ENCODE measurements around the gene NCKAP1. TPM values are rescaled to one million over a fixed set of nuclear protein-coding genes. Genes with fewer than 3 reads are reported as not detected.

NCKAP1 gene
- total and polyA plus RNA-seq, 2 of the 4 experiments (the other 2 are of a cell fraction): 91.1 to 160 TPM

- intact Hi-C loops (cut with micrococcal nuclease) (no loop called here), in situ Hi-C loops (cut with MboI; ENCODE audit: low sequenced_read_pairs) (no loop called here), dilution Hi-C loops (cut with HindIII; ENCODE audit: low sequenced_read_pairs, unreplicated experiment) (no loop called here)
- Histone ChIP-seq H3K27me3 (ENCODE audit: control insufficient read depth, insufficient read depth, low read length) (no peaks in the 10 kb centered on the region), H2BK120ac (ENCODE audit: low read depth, low read length) (no peak overlapping the region), H2AK9ac (replicated peaks; ENCODE audit: low read depth, low read length, poor library complexity) (no peak overlapping the region), H3K14ac (replicated peaks; ENCODE audit: low read depth, low read length) (no peak overlapping the region), H3K56ac (ENCODE audit: extremely low read depth, insufficient read depth, low read length) (no peak overlapping the region), H3K18ac (ENCODE audit: low read depth, low read length) (no peak overlapping the region), H3K23ac (ENCODE audit: low read depth, low read length) (no peak overlapping the region), H3K9me1 (ENCODE audit: insufficient read depth, low read length) (peaks cover 2% of the 10 kb centered on the region; the same call in 1 of the 2 replicates), H3K79me1 (ENCODE audit: low read depth in 1 of 2, low read length in 2 of 2) (peaks cover 8 to 27% of the 10 kb centered on the region in 2 experiments), H2AFZ (replicated peaks; ENCODE audit: low read length, poor library complexity) (no peak overlapping the region), H2BK5ac (ENCODE audit: low read depth, low read length, poor library complexity, severe bottlenecking) (no peak overlapping the region), H4K91ac (ENCODE audit: insufficient read depth, low read depth, low read length) (no peak overlapping the region), H4K20me1 (ENCODE audit: insufficient read depth, low read length) (no peaks in the 10 kb centered on the region; the same call in 1 of the 2 replicates), H3K4me1 (ENCODE audit: control insufficient read depth, insufficient read depth, low read length) (peaks cover 2% of the 10 kb centered on the region), H4K8ac (ENCODE audit: low read depth in 2 of 2, low read length in 2 of 2) (no peak overlapping the region), H2BK20ac (ENCODE audit: low read depth, low read length) (no peak overlapping the region), H3K4me2 (ENCODE audit: low read depth, low read length) (no peak overlapping the region; the same call in 1 of the 2 replicates), H4K5ac (ENCODE audit: low read depth, low read length) (no peak overlapping the region), H3K4ac (ENCODE audit: low read depth, low read length) (no peak overlapping the region), H3K27ac (ENCODE audit: insufficient read depth, low read length) (peak overlapping the region; percentile 56; the same call in 1 of the 2 replicates), H3K36me3 (ENCODE audit: control insufficient read depth, insufficient read depth, low read length) (peaks cover 13% of the 10 kb centered on the region), H2BK15ac (ENCODE audit: low read depth, low read length) (no peak overlapping the region), H3K4me3 (ENCODE audit: insufficient read depth, low read depth, low read length) (no peak overlapping the region), H3K9me3 (ENCODE audit: control insufficient read depth, insufficient read depth, low read length) (no peaks in the 10 kb centered on the region), H2AK5ac (ENCODE audit: low read depth, low read length) (no peak overlapping the region), H3K9ac (ENCODE audit: low read depth, low read length) (no peak overlapping the region)
- DNase-seq (peak; percentile 70), ATAC-seq (ENCODE audit: low read depth) (peak; percentile 87)
- no TSS peak for BruUV-seq (replicated peaks)
- TF ChIP-seq MXI1 (IDR thresholded peaks at IDR 0.05; ENCODE audit: borderline replicate concordance, low read depth, low read length) (no peak), USF2 (IDR thresholded peaks at IDR 0.05; ENCODE audit: low read depth, low read length) (no peak), RAD21 (IDR thresholded peaks at IDR 0.05; ENCODE audit: low read length) (no peak), MAFK (IDR thresholded peaks at IDR 0.05; ENCODE audit: low read depth, low read length) (no peak), CEBPB (IDR thresholded peaks at IDR 0.05; ENCODE audit: low read depth, low read length) (no peak), SMC3 (IDR thresholded peaks at IDR 0.05; ENCODE audit: low read depth, low read length) (no peak), POLR2A (IDR thresholded peaks at IDR 0.05; ENCODE audit: low read depth, low read length) (no peak), RCOR1 (IDR thresholded peaks at IDR 0.05; ENCODE audit: insufficient replicate concordance, low read length) (no peak), BHLHE40 (IDR thresholded peaks at IDR 0.05; ENCODE audit: low read depth, low read length) (no peak), NFE2L2 (IDR thresholded peaks at IDR 0.05; ENCODE audit: low read depth, low read length) (no peak), MAZ (IDR thresholded peaks at IDR 0.05; ENCODE audit: borderline replicate concordance, low read depth, low read length) (no peak), RFX5 (IDR thresholded peaks at IDR 0.05; ENCODE audit: low read depth, low read length) (no peak), CHD1 (IDR thresholded peaks at IDR 0.05; ENCODE audit: low read depth, low read length) (no peak), ELK1 (IDR thresholded peaks at IDR 0.05; ENCODE audit: borderline replicate concordance, low read depth, low read length) (no peak), CTCF (conservative IDR thresholded peaks at IDR 0.05; ENCODE audit: low read depth, low read length) (no peak), FOS (IDR thresholded peaks at IDR 0.05; ENCODE audit: low read depth, low read length) (no peak)
- no CpG with 5 or more reads among the region's 1 CpG for WGBS, 2 experiments (ENCODE audit: extremely low coverage in 2 of 2, insufficient read length in 1 of 2)
- ChIA-PET POLR2A (ENCODE audit: unreplicated experiment) (interaction anchor here (0.5 kb wide), 1 partner anchor 284 kb away, joined by 9 read pairs; no protein-coding TSS in a partner anchor), CTCF (no interaction called here)
Measured at GRCh38 chr2:182941919-182942318, 96.3 kb downstream of the NCKAP1 start.
